ENCODE results near the gene CHPF2. TPM values are rescaled to one million over a fixed set of nuclear protein-coding genes. Genes with fewer than 3 reads are reported as not detected.

The CHPF2 gene
- total RNA-seq, result 34.7 TPM
- long read RNA-seq, transcript CHPF2-201 (4 exons, 3,978 nt), result major isoform, 41 of 57 reads
- long read RNA-seq, partial matches to known transcripts, result 10 of 57 reads
- long read RNA-seq, other reads (novel, unspliced or antisense), result 6 of 57 reads

DNA sequence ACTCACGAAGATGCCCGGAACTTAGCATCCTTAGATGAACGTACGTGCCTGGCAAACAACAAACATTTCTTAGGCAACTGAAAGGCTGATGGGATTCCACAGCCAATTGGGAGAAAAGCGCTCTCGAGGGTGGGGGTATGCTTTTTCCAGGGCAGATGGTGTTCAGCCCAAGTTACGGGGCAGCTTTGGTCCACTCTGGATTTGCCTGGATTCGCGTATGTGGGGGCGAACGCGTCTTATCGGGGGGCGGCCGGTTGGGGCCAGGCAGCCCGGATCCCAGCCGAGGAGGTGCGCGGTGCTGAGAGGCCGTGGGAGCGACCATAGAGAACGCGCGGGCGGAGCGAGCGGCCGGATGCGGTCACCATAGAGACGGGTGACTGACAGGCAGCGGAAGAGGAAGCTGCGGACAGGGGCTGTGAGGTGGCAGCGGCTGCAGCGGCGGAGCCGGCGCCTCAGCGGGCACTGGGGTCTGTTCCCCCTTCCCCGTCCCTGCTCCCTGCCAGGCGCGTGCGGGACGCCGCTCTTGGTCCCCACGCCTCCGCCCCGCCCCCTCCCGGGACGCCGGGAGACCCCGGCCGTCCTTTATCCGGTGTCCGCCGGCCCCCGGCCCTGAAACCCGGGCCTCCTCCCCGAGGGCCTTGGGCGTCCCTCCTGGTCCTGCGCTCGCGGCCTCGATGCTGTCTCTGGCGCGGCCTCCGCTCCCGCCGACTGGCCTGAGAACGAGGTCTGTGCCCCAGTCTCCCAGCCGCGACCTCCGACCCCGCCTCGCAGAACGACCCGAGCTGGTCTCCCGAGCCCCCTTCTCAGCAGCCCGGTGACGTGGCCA is at the start of gene CHPF2:
TSS of gene CHPF2 (plus strand) at position 393 of the 826 bp plus-strand sequence. CDS start 1,529 bp downstream, outside the sequence.
- H3K4me1 ChIP-seq, result peaks cover 24% of the 10 kb centered on the region

DNA sequence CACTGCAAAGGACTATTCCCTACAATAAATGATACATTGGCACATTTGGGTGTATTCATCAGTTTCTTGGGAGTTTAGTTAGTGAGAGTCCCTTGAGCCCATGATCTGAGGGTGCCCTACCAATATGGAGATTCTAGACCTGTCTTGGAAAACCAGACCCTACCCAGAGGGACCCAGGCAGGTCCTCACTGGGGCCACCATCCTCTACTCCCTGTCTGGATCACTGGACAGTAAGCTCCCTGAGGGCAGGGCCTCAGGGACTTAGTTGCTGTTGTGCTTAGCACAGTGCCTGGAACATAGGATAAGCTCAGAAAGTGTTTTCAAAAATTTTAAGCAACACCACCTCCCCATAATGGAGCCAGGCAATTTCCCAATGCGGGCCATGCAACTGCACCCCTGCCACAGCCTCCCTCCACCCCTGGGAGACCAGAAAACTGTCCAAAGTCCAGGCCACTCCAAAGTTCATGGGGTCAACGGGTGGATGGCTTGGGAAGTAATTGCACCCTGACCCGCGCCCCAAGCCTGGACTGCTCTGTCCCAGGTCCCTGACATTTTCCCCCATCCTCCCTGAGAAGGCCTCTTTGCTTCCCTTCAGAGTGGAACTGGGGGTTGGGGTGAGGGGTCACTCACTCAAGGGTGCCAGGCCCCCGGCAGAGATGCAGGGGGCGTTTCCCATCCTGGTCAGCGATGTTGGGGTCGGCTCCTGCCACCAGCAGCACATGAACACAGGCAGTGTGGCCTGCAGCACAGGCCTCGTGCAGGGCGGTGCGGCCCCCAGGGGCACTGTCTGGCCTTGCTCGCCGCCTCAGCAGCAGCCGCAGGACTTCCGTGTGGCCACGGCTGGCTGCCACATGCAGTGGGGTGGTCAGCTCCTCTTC is 46.3 kb upstream of the CHPF2 start:
- peaks cover 4% of the 10 kb centered on the region for H3K27me3 ChIP-seq (ENCODE audit: low read depth)
- intact Hi-C loops (cut with DNase I), result no loop called here
- H3K27ac ChIP-seq, result no peak overlapping the region
- no peak overlapping the region for H3K4me3 ChIP-seq
- no peaks in the 10 kb centered on the region for H3K4me1 ChIP-seq
- H3K36me3 ChIP-seq, result no peaks in the 10 kb centered on the region
- TF ChIP-seq CTCF (IDR thresholded peaks at IDR 0.05), result no peak
- ATAC-seq (peak in 1 of 2 donors; percentile 14), DNase-seq (no peak)
- no peaks in the 10 kb centered on the region for H3K9me3 ChIP-seq

More for the DNA sequence above, at the start of gene CHPF2:
- Histone ChIP-seq H3K27ac (peak within 1 kb of the TSS; percentile 76), H3K27me3 (ENCODE audit: low read depth) (no peaks in the 10 kb centered on the region), H3K36me3 (peaks cover 29% of the 10 kb centered on the region), H3K4me3 (peak within 1 kb of the TSS; percentile 74), H3K9me3 (no peaks in the 10 kb centered on the region)
- intact Hi-C loops (cut with DNase I), result no loop called here
- DNase-seq, result peak; percentile 97
- ATAC-seq, result peak; percentile 96 to 98
- TF ChIP-seq CTCF (IDR thresholded peaks at IDR 0.05), result no peak

DNA sequence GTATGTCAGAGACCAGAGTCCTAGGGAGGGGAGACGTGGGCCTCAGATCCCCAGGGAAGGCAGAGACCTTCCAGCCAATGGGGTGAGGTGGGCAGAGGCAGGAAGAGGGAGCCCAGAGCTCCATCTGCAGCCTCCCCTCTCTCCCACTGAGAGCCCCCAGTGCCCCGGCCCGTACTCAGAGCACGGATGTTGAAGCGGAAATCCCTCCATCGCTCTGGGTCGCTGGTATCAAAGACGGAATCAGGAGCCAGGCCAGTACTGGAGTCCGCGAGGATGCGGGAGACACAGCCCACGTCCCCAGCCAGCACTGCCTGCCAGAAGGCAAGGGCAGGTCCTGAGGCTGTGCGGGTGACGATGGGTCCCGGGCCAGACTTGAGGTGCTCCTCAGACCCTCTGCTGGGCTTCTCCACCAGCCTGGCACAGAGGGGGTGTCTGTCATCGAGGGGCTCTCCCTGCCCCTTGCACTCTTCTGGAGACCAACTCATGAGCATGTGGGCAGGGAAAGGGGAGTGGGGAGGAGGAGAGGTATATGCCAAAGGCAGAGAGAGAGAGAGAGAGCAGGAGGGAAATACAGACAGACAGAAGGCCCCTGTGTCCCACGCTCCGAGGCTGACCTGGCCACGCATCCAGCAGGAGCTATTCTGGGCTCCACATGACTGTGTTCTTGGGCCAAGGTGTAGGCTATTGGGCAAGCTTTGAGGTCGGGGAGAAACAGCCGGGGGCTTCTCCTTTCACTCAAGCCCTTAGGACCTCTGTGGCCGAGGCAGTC is 45.5 kb upstream of the CHPF2 start, which contains the start of gene ASB10:
TSS of gene ASB10 (minus strand) at position 611 of the 769 bp plus-strand sequence. CDS start at position 491, 120 bp downstream.
- ATAC-seq, result no peak
- Histone ChIP-seq H3K9me3 (no peaks in the 10 kb centered on the region), H3K4me1 (no peaks in the 10 kb centered on the region), H3K27ac (no peak within 1 kb of the TSS), H3K27me3 (ENCODE audit: low read depth) (no peaks in the 10 kb centered on the region), H3K36me3 (no peaks in the 10 kb centered on the region), H3K4me3 (no peak within 1 kb of the TSS)
- TF ChIP-seq CTCF (IDR thresholded peaks at IDR 0.05), result no peak
- DNase-seq, result no peak
- intact Hi-C loops (cut with DNase I), result no loop called here

DNA sequence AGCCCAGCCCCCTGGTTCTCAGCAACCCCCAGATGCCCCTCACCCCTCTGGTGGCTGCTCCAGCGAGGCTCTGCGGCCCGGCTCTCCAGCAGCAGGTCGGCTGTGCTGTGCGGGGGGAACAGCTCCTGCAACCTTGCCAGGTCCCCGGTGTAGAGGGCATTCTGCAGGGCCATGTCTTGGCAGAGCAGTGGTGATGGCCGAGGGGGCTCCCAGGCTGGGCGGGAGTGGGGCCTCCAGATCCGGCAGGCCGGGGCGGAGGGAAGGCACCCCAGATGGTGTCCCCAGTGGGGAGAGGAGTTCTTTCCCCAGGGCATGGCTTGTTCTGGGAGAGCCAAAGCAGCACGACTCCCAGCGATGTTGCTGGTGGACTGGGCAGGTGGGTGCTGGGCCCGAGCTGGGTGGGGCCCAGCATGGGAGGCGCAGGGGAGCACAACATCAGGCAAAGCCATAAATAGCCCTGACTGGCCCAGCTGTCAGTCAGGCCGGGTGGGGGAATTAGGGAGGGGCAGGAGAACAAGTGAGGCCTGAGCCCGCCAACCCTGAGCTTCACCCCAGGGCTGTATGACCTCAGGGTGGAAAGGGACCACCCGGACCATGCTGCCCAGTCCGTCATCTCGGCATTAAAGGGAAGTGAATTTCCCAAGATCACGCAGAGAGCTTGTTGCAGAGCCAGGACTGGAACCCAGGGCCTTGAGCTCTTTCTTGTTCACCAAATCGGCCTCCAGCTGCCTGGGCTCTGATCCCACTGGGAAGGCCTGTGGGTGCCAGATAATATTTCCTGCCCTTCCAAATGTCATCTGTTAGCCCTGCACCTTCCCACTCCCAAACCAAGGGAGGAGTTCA is 44.7 kb upstream of the CHPF2 start:
- Histone ChIP-seq H3K27me3 (ENCODE audit: low read depth) (peaks cover 4% of the 10 kb centered on the region), H3K36me3 (no peaks in the 10 kb centered on the region), H3K4me1 (no peaks in the 10 kb centered on the region), H3K27ac (no peak overlapping the region), H3K4me3 (no peak overlapping the region), H3K9me3 (no peaks in the 10 kb centered on the region)
- no peak for TF ChIP-seq CTCF (IDR thresholded peaks at IDR 0.05)
- intact Hi-C loops (cut with DNase I), result no loop called here
- DNase-seq (no peak), ATAC-seq (peak in 1 of 2 donors; percentile 23)

Data from lower lobe of right lung (tissue), 2 donors.